Activated naive CD4-positive, alpha-beta T cell treated with anti-CD3 and anti-CD28 coated beads for 36 hours (primary cell): Measurements from ENCODE around the gene CHPF. TPM values are rescaled to one million over a fixed set of nuclear protein-coding genes. Genes with fewer than 3 reads are reported as not detected.

Experiments used
- CTCF ChIA-PET: fragments of 350-600 bp; sonication (Branson Sonifier 250); formaldehyde crosslinking; loops from one replicate; lab custom pipeline; 2021; ENCODE audit warnings: antibody characterized with exemption; lab: Charles Lee
- DNase-seq: peaks from one replicate; pipeline ENCODE4 v3.0.0-alpha.2; 2020
- H3K27ac Mint-ChIP-seq: one replicate; pipeline ENCODE4 v1.8.0; 2021; ENCODE audit warnings: mild to moderate bottlenecking, mixed read lengths
- H3K27me3 Mint-ChIP-seq: one replicate; pipeline ENCODE4 v1.8.0; 2021; ENCODE audit warnings: low read depth, mixed read lengths
- H3K36me3 Mint-ChIP-seq: one replicate; pipeline ENCODE4 v1.8.0; 2021; ENCODE audit warnings: low read depth, mixed read lengths
- H3K4me1 Mint-ChIP-seq: one replicate; pipeline ENCODE4 v1.8.0; 2021; ENCODE audit warnings: low read depth, mixed read lengths
- H3K4me3 Mint-ChIP-seq: one replicate; pipeline ENCODE4 v1.8.0; 2021; ENCODE audit warnings: mild to moderate bottlenecking, moderate library complexity, mixed read lengths
- H3K9me3 Mint-ChIP-seq: one replicate; pipeline ENCODE4 v1.8.0; 2021; ENCODE audit warnings: mixed read lengths
- intact Hi-C: fragments of 100-400 bp; cut with micrococcal nuclease; formaldehyde crosslinking; loops from one replicate; pipeline ENCODE4 v1.15.1; 2023
- total RNA-seq, 2 experiments: library from RNA; stranded (reverse); gene quantifications; one replicate each; pipeline ENCODE4 v1.2.3, GENCODE V29; 2021

The CHPF gene
- total RNA-seq, 2 experiments from 2014 or later = 8.5 to 9.0 TPM

- H3K9me3 Mint-ChIP-seq = no peaks in the 10 kb centered on the region
- CTCF ChIA-PET = interaction anchor here (0.6 to 2.3 kb wide), 6 partner anchors 12 to 493 kb away, joined by 3 to 6 read pairs (median 3); no protein-coding TSS in a partner anchor
- intact Hi-C loops = no loop called here
- DNase-seq = no peak
- H3K4me3 Mint-ChIP-seq = no peak overlapping the region
- peaks cover 14% of the 10 kb centered on the region for H3K4me1 Mint-ChIP-seq
- H3K27me3 Mint-ChIP-seq = peaks cover 68% of the 10 kb centered on the region
- no peaks in the 10 kb centered on the region for H3K36me3 Mint-ChIP-seq
- H3K27ac Mint-ChIP-seq = no peak overlapping the region
Observed at GRCh38 chr2:219523031-219523671, 20.5 kb downstream of the CHPF start.

GRCh38 chr2:219522111-219523030 is 21.2 kb downstream of the CHPF start:
- DNase-seq = no peak
- peaks cover 14% of the 10 kb centered on the region for H3K4me1 Mint-ChIP-seq
- no peak overlapping the region for H3K27ac Mint-ChIP-seq

GRCh38 chr2:219521066-219521880 is 22.3 kb downstream of the CHPF start:
- H3K9me3 Mint-ChIP-seq = no peaks in the 10 kb centered on the region
- intact Hi-C loops = loop anchor here (1.0 to 2.0 kb wide), 2 partner anchors 23 to 44 kb away; partner anchors contain the start of gene GMPPA
- H3K4me3 Mint-ChIP-seq = no peak overlapping the region
- peaks cover 14% of the 10 kb centered on the region for H3K4me1 Mint-ChIP-seq
- no peak overlapping the region for H3K27ac Mint-ChIP-seq
- H3K36me3 Mint-ChIP-seq = no peaks in the 10 kb centered on the region
- peak; percentile 34 for DNase-seq
- H3K27me3 Mint-ChIP-seq = peaks cover 64% of the 10 kb centered on the region
- CTCF ChIA-PET = interaction anchor here (1.2 to 4.4 kb wide), 8 partner anchors 8 to 118 kb away, joined by 3 to 35 read pairs (median 6); a partner anchor contains a TSS

More at GRCh38 chr2:219522111-219523030, 21.2 kb downstream of the CHPF start:
- intact Hi-C loops = no loop called here
- CTCF ChIA-PET = interaction anchor here (0.9 to 4.4 kb wide), 4 partner anchors 11 to 40 kb away, joined by 3 to 20 read pairs (median 6); no protein-coding TSS in a partner anchor
- Mint-ChIP-seq H3K27me3 (peaks cover 65% of the 10 kb centered on the region), H3K9me3 (no peaks in the 10 kb centered on the region), H3K4me3 (no peak overlapping the region), H3K36me3 (no peaks in the 10 kb centered on the region)

DNA sequence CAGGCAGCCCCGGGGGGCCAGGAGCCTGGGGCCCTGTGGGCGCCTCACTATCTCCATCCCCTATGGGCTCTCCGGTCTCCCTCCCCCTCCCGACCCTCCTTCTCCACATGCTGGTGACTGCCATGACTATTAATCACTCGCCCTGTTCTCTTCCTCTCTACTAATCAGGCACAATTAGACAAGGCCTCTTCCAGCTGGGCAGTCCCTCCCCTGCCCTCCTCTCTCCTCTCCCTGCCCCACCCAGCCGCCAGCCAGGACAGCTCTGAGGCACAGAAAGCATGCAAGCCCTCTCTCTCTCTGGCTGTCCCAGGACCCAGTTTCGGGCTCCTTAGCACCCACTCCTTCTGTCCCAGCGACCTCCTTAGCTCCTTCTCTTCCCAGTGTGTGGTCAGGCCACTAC is 23.5 kb downstream of the CHPF start:
- no peak for DNase-seq
- no peaks in the 10 kb centered on the region for H3K36me3 Mint-ChIP-seq
- H3K4me3 Mint-ChIP-seq = no peak overlapping the region
- no peaks in the 10 kb centered on the region for H3K9me3 Mint-ChIP-seq
- peaks cover 64% of the 10 kb centered on the region for H3K27me3 Mint-ChIP-seq
- intact Hi-C loops = loop anchor here (2.0 kb wide), 1 partner anchor 43 kb away; no protein-coding TSS in a partner anchor
- CTCF ChIA-PET = interaction anchor here (0.6 to 4.4 kb wide), 9 partner anchors 9 to 459 kb away, joined by 3 to 35 read pairs (median 5); partner anchors contain the start of gene IHH
- no peak overlapping the region for H3K27ac Mint-ChIP-seq
- peaks cover 14% of the 10 kb centered on the region for H3K4me1 Mint-ChIP-seq

GRCh38 chr2:219519526-219519916 is 24.1 kb downstream of the CHPF start:
- no peaks in the 10 kb centered on the region for H3K36me3 Mint-ChIP-seq
- H3K9me3 Mint-ChIP-seq = no peaks in the 10 kb centered on the region
- H3K27me3 Mint-ChIP-seq = peaks cover 60% of the 10 kb centered on the region
- intact Hi-C loops = no loop called here
- peaks cover 14% of the 10 kb centered on the region for H3K4me1 Mint-ChIP-seq
- CTCF ChIA-PET = interaction anchor here (0.9 to 4.4 kb wide), 4 partner anchors 10 to 43 kb away, joined by 3 to 35 read pairs (median 20); a partner anchor contains a TSS
- H3K27ac Mint-ChIP-seq = no peak overlapping the region
- H3K4me3 Mint-ChIP-seq = no peak overlapping the region
- DNase-seq = no peak

DNA sequence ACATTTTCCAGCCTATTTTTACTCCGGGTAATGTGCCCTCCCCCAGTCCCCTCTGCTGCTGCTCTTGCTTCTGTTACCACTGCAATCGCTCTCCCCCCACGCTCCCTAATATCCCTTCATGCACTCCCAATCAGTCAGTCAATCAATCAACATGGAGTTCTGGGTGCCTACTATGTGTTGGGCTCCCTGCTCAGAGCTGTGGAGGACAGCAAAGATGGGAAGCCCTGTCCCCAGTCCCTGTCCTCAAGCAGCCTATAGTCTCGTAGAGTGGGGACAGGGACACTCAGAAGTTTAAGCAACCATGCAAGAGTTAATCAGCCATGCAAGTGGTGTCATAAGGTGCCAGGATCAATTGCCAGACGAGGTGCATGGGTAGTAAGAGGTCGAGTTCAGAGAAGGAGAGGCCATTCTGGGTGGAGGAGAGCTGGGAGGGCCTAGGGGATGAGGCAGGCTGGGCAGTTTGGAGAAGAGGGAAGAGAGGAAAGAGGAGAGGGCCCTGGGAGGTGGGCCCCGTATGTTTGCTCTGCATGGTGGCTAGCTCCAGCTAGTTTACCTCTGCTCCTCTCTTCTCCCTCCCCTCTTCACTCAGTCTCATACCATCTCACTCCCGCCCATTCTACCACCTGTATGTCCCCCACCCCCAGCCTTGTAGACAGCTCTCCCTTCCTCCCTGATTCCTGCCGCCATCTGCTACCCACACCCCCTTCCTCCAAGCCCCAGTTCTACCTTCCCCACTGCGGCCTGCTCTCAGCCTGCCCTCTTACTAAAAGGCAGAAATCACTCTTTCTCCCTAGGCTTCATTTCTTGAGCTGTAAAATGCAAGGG is 25.4 kb downstream of the CHPF start:
- no peaks in the 10 kb centered on the region for H3K36me3 Mint-ChIP-seq
- H3K4me1 Mint-ChIP-seq = peaks cover 20% of the 10 kb centered on the region
- no peaks in the 10 kb centered on the region for H3K9me3 Mint-ChIP-seq
- no peak overlapping the region for H3K4me3 Mint-ChIP-seq
- peaks cover 58% of the 10 kb centered on the region for H3K27me3 Mint-ChIP-seq
- intact Hi-C loops = no loop called here
- no peak overlapping the region for H3K27ac Mint-ChIP-seq
- no peak for DNase-seq
- CTCF ChIA-PET = interaction anchor here (1.4 to 4.4 kb wide), 4 partner anchors 9 to 23 kb away, joined by 9 to 35 read pairs (median 20); a partner anchor contains a TSS

DNA sequence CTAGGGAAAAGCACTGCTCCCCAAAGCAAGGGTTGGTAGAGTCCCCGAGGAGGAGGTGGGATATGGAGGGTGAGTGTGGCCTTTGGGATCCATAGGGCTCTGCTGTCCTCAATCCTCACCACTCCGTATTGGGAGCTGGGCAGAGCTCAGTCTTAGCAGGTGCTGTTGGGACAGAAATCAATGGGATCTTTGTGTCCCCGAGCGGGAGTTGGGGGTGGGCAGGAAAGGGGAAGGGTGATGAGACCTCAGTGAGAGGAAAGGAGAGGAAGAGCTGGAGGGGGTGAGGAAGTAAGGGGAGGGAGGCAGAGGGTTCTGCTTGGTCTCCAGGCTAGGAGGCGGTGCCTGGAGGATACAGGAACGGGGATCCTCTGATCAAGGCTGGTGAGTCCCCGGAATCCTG is 26.7 kb downstream of the CHPF start:
- CTCF ChIA-PET = interaction anchor here (0.8 kb wide), 1 partner anchor 173 kb away, joined by 4 read pairs; no protein-coding TSS in a partner anchor
- no peaks in the 10 kb centered on the region for H3K9me3 Mint-ChIP-seq
- H3K36me3 Mint-ChIP-seq = no peaks in the 10 kb centered on the region
- no peak for DNase-seq
- no peak overlapping the region for H3K4me3 Mint-ChIP-seq
- H3K27ac Mint-ChIP-seq = no peak overlapping the region
- intact Hi-C loops = no loop called here
- peaks cover 18% of the 10 kb centered on the region for H3K4me1 Mint-ChIP-seq
- H3K27me3 Mint-ChIP-seq = peaks cover 63% of the 10 kb centered on the region

GRCh38 chr2:219515874-219516629 is 27.6 kb downstream of the CHPF start:
- no peak overlapping the region for H3K4me3 Mint-ChIP-seq
- H3K27me3 Mint-ChIP-seq = peaks cover 62% of the 10 kb centered on the region
- CTCF ChIA-PET = interaction anchor here (1.6 to 1.7 kb wide), 2 partner anchors 14 to 17 kb away, joined by 4 to 10 read pairs; partner anchors contain the start of gene GMPPA
- H3K36me3 Mint-ChIP-seq = no peaks in the 10 kb centered on the region
- peaks cover 13% of the 10 kb centered on the region for H3K4me1 Mint-ChIP-seq
- intact Hi-C loops = no loop called here
- no peaks in the 10 kb centered on the region for H3K9me3 Mint-ChIP-seq
- no peak overlapping the region for H3K27ac Mint-ChIP-seq
- DNase-seq = no peak

- peaks cover 67% of the 10 kb centered on the region for H3K27me3 Mint-ChIP-seq
- no peak for DNase-seq
- intact Hi-C loops = no loop called here
- no peak overlapping the region for H3K4me3 Mint-ChIP-seq
- no peaks in the 10 kb centered on the region for H3K36me3 Mint-ChIP-seq
- H3K4me1 Mint-ChIP-seq = peaks cover 20% of the 10 kb centered on the region
- no peak overlapping the region for H3K27ac Mint-ChIP-seq
- no peaks in the 10 kb centered on the region for H3K9me3 Mint-ChIP-seq
- CTCF ChIA-PET = interaction anchor here (1.6 to 1.7 kb wide), 2 partner anchors 15 to 16 kb away, joined by 4 to 10 read pairs; partner anchors contain the start of gene GMPPA
Observed at GRCh38 chr2:219514836-219515235, 28.8 kb downstream of the CHPF start.

DNA sequence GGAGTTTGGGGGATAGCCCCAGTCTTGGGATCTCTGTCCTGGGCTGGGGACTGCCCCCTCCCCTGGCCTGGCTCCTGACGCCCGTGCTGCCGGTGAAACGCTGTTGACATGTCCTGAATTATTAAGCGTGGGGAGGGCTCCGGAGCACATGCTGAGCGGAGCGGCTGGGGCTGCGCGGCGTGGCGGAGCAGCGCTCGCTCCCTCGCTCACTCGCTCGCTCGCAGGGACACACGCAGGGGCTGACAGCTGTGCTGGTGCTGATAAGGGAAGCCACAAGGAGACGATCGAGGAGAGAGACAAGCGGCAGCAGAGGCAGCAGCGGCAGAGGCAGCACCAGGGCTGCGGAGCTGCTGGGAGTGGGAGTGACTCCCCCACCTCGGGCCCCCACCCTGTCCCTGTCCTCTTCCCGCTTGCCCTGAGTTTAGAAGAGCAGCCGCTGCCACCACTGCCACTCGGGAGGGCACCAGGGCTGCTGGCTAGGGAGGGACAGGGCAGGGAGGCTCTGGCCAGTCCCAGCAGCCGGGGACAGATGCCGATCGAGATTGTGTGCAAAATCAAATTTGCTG is 29.3 kb downstream of the CHPF start, which contains the start of gene ASIC4:
TSS of gene ASIC4 (plus strand) at position 287 of the 566 bp plus-strand sequence. CDS start at position 530, 243 bp downstream.
- Mint-ChIP-seq H3K4me1 (peaks cover 25% of the 10 kb centered on the region), H3K27me3 (peaks cover 70% of the 10 kb centered on the region), H3K36me3 (no peaks in the 10 kb centered on the region), H3K9me3 (no peaks in the 10 kb centered on the region), H3K4me3 (no peak within 1 kb of the TSS), H3K27ac (no peak within 1 kb of the TSS)
- no peak for DNase-seq
- intact Hi-C loops = no loop called here
- CTCF ChIA-PET = interaction anchor here (1.1 to 3.8 kb wide), 2 partner anchors 15 to 29 kb away, joined by 3 to 29 read pairs; partner anchors contain the start of gene CHPF
